NCI-H748 (cell line): ENCODE data around the gene PREP.

ENCODE experiments used
- DNase-seq: peaks from one replicate; lab custom pipeline; 2025; ENCODE audit not compliant: unreplicated experiment; lab: John Stamatoyannopoulos, UW

PREP gene

GRCh38 chr6:105310947-105311346 lies 91.9 kb downstream of the PREP start:
- no peak for DNase-seq

- DNase-seq: no peak
Observed at GRCh38 chr6:105310371-105310770, 92.5 kb downstream of the PREP start.

- DNase-seq: no peak
Observed at GRCh38 chr6:105308840-105309239, 94.0 kb downstream of the PREP start.

- no peak for DNase-seq
Observed at GRCh38 chr6:105305521-105305920, 97.4 kb downstream of the PREP start.

GRCh38 chr6:105304825-105305224 lies 98.1 kb downstream of the PREP start:
- DNase-seq: no peak

- DNase-seq: no peak
Observed at GRCh38 chr6:105304366-105304765, 98.5 kb downstream of the PREP start.

GRCh38 chr6:105302617-105303128 lies 100.2 kb downstream of the PREP start:
- no peak for DNase-seq

GRCh38 chr6:105301756-105302616 lies 100.9 kb downstream of the PREP start:
- DNase-seq: peak; percentile 56

GRCh38 chr6:105301072-105301503 lies 101.8 kb downstream of the PREP start:
- DNase-seq: no peak

- no peak for DNase-seq
Observed at GRCh38 chr6:105300090-105300489, 102.8 kb downstream of the PREP start.

GRCh38 chr6:105294129-105294528 lies 108.8 kb downstream of the PREP start:
- no peak for DNase-seq

- DNase-seq: no peak
Observed at GRCh38 chr6:105292689-105293339, 110.1 kb downstream of the PREP start.

GRCh38 chr6:105291525-105291924 lies 111.4 kb downstream of the PREP start:
- no peak for DNase-seq

- peak; percentile 52 for DNase-seq
Observed at GRCh38 chr6:105282631-105283585, 120.0 kb downstream of the PREP start.

- no peak for DNase-seq
Observed at GRCh38 chr6:105280033-105280432, 122.8 kb downstream of the PREP start.

- DNase-seq: no peak
Observed at GRCh38 chr6:105279463-105279862, 123.4 kb downstream of the PREP start.

GRCh38 chr6:105278813-105279212 lies 124.1 kb downstream of the PREP start:
- no peak for DNase-seq

GRCh38 chr6:105278035-105278434 lies 124.8 kb downstream of the PREP start:
- no peak for DNase-seq

GRCh38 chr6:105276374-105276773 lies 126.5 kb downstream of the PREP start:
- no peak for DNase-seq

GRCh38 chr6:105275542-105275941 lies 127.3 kb downstream of the PREP start:
- no peak for DNase-seq

GRCh38 chr6:105274678-105275077 lies 128.2 kb downstream of the PREP start:
- peak; percentile 71 for DNase-seq
